GM12874 (cell line): ENCODE results near the gene RBMS3.

Source experiments
- CTCF ChIP-seq: IDR thresholded peaks from 2 replicates; pipeline ENCODE4 v1.5.1; 2011; ENCODE audit warnings: low read depth, mild to moderate bottlenecking, control low read depth, low read length, moderate library complexity; ENCODE audit not compliant: insufficient read depth

Gene RBMS3

GRCh38 chr3:29605845-29606244 lies 325.0 kb downstream of the RBMS3 start:
- no peak for TF ChIP-seq CTCF

DNA sequence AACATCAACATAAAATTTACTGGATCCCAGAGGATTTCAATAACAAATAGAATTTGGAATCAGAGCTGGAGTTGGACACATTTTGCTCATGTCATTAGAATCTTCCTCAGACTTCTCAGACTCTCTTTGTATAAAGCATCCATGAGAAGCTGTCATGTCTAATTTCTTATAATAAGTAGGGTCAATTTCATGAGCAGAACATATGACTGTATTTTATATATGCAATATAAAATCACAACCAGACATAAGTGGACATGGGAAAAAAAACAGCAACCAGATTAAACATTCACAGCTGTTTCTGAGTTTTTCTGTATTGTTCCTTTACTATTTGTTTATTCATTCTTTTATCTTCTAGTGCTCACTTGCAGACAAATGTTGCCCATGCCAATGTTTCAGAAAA lies 325.5 kb downstream of the RBMS3 start:
- TF ChIP-seq CTCF, result no peak

- no peak for TF ChIP-seq CTCF
Measured at GRCh38 chr3:29608414-29609327, 327.8 kb downstream of the RBMS3 start.

DNA sequence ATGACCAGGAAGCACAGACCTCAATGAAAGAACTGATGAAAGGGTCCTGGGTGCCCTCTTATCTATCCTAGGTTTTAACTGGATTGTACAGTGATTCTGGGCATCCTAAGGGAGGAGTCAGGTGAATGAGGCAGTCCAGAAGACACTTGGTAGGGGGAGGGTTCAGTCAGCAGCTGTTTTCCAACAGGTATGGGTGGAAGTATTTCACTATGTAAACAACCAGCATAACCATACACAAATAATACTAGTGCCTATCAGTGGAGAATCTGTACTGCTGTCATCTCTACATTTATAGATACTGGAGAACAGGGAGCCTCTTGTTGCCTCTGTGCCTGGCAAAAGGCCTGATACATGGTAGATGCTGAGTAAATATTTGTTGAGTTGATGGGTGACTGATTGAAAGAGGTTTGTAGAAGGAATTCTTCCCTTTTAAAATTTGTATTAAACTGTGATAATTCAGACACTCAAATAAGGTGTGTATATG lies 328.5 kb downstream of the RBMS3 start:
- TF ChIP-seq CTCF, result no peak

DNA sequence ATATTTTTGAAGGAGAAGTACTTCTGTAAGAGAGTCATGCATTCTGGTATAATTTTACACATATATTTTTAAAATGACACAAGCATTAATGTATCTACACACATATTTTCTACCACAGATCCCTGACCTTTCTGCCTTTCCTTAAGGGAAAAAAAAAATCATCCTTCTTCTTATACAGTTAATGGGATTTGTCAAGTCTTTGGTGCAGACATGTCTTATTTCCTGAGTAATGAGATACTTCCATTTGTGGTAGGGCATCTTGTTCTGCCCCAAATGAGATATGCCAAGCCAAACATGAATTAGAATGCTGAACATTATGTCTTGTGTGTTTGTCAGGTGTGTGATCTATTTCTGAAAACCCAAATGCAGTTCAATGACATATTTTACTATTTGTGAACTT lies 329.9 kb downstream of the RBMS3 start:
- TF ChIP-seq CTCF, result no peak

DNA sequence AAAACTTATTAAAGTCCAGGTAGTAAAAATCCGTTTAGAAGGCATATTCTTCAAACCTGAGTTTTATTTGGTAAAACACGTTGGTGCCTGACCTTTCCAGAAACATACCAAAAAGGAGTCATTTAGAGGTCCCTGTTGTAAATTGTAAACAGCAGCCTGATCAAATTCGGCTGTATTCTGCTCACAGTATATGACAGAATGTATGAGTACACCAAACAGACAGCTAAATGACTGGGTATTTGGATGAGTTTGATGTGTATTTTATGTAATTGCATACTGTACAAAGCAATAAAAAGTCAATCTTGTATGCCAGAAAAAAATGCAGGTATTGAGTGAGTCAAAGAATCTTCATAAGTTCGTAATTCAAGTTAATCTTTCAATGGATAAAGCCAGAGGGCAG lies 330.4 kb downstream of the RBMS3 start:
- no peak for TF ChIP-seq CTCF

GRCh38 chr3:29612536-29612935 lies 331.7 kb downstream of the RBMS3 start:
- no peak for TF ChIP-seq CTCF
